T-helper 9 cell (primary cell): Measurements from ENCODE around the gene PLA2G4A.

Source experiments
- DNase-seq: peaks from one replicate; pipeline ENCODE4 v3.0.0-alpha.2; 2020

Gene PLA2G4A

GRCh38 chr1:186834399-186834958, 5.7 kb downstream of the PLA2G4A start:
- no peak for DNase-seq

GRCh38 chr1:186835448-186835847, 6.7 kb downstream of the PLA2G4A start:
- no peak for DNase-seq

DNA sequence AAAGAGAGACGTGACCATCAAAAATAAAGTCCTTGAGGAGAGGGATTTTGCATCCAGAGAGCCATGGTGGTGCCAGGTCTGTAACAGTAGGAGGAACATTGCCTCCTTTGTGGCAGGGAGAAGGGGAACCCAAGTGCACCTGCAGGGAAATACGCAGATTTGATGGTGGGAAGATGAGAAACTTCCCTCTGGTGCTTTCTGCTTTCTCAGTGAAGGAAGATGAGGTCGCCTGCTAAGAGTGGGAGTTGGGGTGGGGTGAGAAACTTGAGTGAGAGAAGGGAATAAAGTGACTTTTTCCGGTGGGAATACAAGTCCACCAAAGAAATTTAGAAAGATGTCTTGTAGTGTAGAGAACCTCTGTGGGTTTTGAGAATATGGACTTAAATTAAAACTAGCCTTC, 9.1 kb downstream of the PLA2G4A start:
- DNase-seq = no peak

GRCh38 chr1:186838380-186839040, 9.8 kb downstream of the PLA2G4A start:
- DNase-seq = no peak

GRCh38 chr1:186839041-186839400, 10.3 kb downstream of the PLA2G4A start:
- DNase-seq = no peak

- DNase-seq = no peak
These were observed 12.8 kb downstream of the PLA2G4A start for GRCh38 chr1:186841599-186841998.

DNA sequence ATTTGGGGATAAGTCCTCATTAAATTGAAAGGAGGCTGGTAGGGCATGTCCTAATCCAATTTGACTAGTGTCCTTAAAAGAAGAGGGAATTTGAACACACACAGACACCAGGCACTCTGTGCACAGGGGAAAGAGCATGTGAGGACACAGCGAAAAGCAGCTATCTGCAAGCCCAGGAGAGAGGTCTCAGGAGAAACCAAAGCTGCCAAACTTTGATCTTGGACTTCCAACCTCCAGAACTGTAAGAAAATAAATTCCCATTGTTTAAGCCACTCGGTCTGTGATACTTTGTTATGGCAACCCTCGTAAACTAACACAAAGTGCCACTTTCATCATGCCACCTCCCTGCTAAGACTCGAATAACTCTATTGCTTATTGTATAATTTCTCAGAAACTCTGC, 13.8 kb downstream of the PLA2G4A start:
- no peak for DNase-seq

- no peak for DNase-seq
These were observed 14.5 kb downstream of the PLA2G4A start for GRCh38 chr1:186843226-186843625.

GRCh38 chr1:186843931-186844330, 15.2 kb downstream of the PLA2G4A start:
- DNase-seq = no peak

GRCh38 chr1:186845576-186846210, 16.9 kb downstream of the PLA2G4A start:
- DNase-seq = no peak

DNA sequence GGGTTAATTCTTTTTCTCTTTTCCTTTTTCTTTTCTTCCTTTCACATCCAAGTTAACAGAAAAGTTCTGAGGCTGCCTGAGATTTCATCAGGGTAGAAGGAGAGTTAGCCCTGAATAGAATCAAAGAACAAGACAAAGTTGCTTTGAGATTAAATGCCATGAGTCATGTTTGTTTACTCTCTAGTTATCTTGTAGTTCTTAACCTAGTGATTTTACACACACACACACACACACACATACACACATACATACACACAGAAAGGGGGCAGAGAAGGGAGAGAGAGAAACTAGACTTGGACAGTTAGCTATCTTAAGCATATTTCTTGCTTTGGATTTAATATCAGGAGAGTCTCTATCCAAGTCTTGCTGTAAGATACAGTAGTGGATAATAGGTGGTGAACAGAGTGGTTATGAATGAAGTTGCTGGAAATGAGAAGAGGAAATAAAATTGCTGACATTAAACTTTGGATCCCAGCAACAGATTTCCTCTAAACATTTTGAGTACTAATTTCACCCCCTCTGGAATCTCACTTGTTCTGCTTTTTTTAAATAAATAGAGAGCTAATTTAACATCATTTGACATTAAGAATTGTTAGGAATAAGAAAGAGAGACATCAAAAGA, 19.9 kb downstream of the PLA2G4A start:
- no peak for DNase-seq

- no peak for DNase-seq
These were observed 20.5 kb downstream of the PLA2G4A start for GRCh38 chr1:186849271-186849671.

DNA sequence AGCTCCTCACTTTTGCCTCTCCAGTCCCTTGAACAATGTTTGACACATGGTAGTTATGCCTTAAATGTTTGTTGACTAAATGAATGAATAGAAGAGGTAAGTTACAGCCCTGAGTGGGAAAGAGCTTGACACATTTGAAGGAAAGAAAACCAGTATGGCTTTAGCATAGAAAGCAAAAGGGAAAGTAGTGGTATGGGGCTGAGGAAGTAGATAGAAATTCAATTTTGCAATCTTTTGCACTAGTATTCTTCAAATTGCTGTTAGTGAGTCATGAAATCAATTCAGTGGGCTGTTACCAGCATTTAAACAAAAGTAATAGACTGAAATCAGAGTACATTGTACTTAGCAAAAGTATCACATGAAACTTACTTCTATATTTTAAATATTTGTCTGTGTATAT, 21.1 kb downstream of the PLA2G4A start:
- DNase-seq = no peak

- no peak for DNase-seq
These were observed 25.4 kb downstream of the PLA2G4A start for GRCh38 chr1:186854102-186854501.

GRCh38 chr1:186858923-186859322, 30.2 kb downstream of the PLA2G4A start:
- no peak for DNase-seq

- DNase-seq = no peak
These were observed 31.2 kb downstream of the PLA2G4A start for GRCh38 chr1:186859995-186860394.

DNA sequence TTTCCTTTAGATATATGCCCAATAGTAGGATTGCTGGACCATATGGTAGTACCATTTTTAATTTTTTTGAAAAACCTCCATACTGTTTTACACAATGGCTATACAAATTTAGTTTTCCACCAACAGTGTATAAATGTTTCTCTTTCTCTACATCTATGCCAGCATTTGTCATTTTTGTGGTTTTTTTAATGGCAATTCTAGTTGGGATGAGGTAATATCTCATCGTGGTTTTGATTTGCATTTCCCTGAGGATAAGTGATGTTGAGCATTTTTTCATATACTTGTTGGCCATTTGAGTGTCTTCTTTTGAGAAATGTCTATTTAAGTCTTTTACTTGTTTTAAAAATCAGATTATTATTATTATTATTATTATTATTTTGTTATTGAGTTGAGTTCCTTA, 35.5 kb downstream of the PLA2G4A start:
- DNase-seq = no peak

DNA sequence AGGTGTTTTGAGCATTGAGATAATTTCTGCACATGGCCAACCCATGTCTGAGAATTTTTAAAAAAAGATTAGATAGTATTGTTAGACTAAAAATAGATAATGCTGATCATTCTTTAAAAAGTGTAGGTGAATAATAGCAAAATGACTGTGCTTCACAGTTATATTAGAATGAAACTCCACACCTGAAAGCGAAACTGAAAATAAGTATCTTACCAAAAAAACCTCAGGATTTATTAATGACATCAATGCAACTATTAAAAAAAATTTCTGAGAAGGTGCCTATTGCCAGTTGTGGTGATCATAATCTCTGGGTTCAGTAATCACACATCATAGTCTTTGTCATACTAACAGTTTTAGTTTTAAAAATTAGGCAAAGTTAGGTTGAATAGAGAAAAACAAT, 36.5 kb downstream of the PLA2G4A start:
- DNase-seq = no peak

- DNase-seq = no peak
These were observed 37.1 kb downstream of the PLA2G4A start for GRCh38 chr1:186865857-186866256.

GRCh38 chr1:186869526-186870228, 40.9 kb downstream of the PLA2G4A start:
- DNase-seq = no peak

DNA sequence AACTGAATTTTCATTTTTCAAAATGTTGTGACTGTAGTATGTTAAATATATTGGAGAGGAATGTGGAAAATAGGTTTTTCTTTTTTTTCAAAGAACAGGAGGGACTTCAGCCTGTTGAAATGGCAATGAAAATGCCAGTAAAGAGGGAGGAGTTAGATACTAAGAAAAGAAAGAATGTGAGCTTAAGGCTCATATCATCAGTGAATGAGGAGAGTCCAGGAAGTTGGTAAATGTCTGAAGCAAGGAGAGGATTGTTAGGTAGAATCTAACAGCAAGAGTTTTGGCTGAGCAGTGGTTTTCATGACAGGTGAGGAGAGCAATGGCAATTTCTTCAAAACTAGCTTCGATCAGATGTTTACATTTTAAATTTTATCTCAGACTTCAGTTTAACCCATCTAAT, 43.0 kb downstream of the PLA2G4A start:
- no peak for DNase-seq

- DNase-seq = no peak
These were observed 43.5 kb downstream of the PLA2G4A start for GRCh38 chr1:186872291-186872690.

DNA sequence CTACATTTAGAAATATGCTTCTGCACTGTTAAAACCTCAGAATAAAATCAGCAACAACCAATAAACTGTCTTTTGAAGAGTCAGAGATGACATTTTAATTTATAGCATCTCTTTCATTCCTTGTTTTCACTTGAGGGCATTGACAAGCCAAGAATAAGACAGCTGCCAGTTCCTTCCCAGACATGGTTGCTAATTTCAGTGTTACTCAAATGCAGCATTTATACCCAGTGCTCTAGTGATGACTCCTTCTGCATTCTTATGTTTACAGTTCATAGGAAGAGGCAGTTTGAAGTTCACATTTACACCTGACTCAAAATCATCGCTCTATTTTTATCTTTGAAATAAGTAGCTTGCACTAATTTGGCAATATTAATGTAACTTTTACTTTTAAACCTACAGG, 44.9 kb downstream of the PLA2G4A start:
- DNase-seq = no peak
